CD4-positive, CD25-positive, alpha-beta regulatory T cell (primary cell): Measurements from ENCODE around the gene VGF. TPM values are rescaled to one million over a fixed set of nuclear protein-coding genes. Genes with fewer than 3 reads are reported as not detected.
"Not testable (repeated sequence)": the region's sequence is repeated elsewhere in the genome, so short reads cannot be mapped to it uniquely, and the experiment has no call there.

Source experiments
- ATAC-seq, 2 donors: fragments of 150-1000 bp; cut with Tn5 transposase; one replicate each; pipeline ENCODE4 v1.10.0; 2021; ENCODE audit warnings: low read depth in 2 of 2, moderate number of reproducible peaks in 2 of 2, moderate library complexity in 1 of 2
- DNase-seq, 3 donors: peaks; one replicate each; pipeline versions ENCODE4 v3.0.0 to v3.0.0-alpha.2; 2012 to 2022; ENCODE audit warnings: mixed read lengths in 1 of 3
- H3K27ac ChIP-seq: one replicate; pipeline ENCODE4 v1.7.0; 2013; ENCODE audit warnings: mild to moderate bottlenecking, low read length; ENCODE audit not compliant: insufficient read depth, poor library complexity, severe bottlenecking
- H3K27me3 ChIP-seq: one replicate; pipeline ENCODE4 v1.7.0; 2013; ENCODE audit warnings: low read length; ENCODE audit not compliant: control insufficient read depth, insufficient read depth
- H3K36me3 ChIP-seq: one replicate; pipeline ENCODE4 v1.7.0; 2013; ENCODE audit warnings: mild to moderate bottlenecking, low read length, moderate library complexity; ENCODE audit not compliant: control insufficient read depth, insufficient read depth
- H3K4me1 ChIP-seq: 2 replicates; pipeline ENCODE4 v1.7.0; 2013; ENCODE audit warnings: mild to moderate bottlenecking, low read length; ENCODE audit not compliant: insufficient read depth, control insufficient read depth, poor library complexity, severe bottlenecking
- H3K4me3 ChIP-seq: one replicate; pipeline ENCODE4 v1.7.0; 2013; ENCODE audit warnings: low read depth, mild to moderate bottlenecking, low read length, moderate library complexity
- H3K9me3 ChIP-seq, 2 experiments: 1 replicate in 1 of 2; 2 replicates in 1 of 2; pipeline ENCODE4 v1.7.0; 2013; ENCODE audit warnings: low read length in 2 of 2, mild to moderate bottlenecking in 1 of 2, moderate library complexity in 1 of 2; ENCODE audit not compliant: control insufficient read depth in 2 of 2
- H3K27ac Mint-ChIP-seq, 3 donors: one replicate each; pipeline ENCODE4 v1.8.0; 2020 to 2022; ENCODE audit warnings: mild to moderate bottlenecking in 3 of 3, mixed read lengths in 3 of 3, moderate library complexity in 2 of 3
- H3K27me3 Mint-ChIP-seq: one replicate; pipeline ENCODE4 v1.8.0; 2022; ENCODE audit warnings: mild to moderate bottlenecking, mixed read lengths
- H3K36me3 Mint-ChIP-seq: one replicate; pipeline ENCODE4 v1.8.0; 2020; ENCODE audit warnings: mixed read lengths
- H3K4me1 Mint-ChIP-seq, 4 donors: one replicate each; pipeline ENCODE4 v1.8.0; 2020 to 2022; ENCODE audit warnings: mixed read lengths in 4 of 4, mild to moderate bottlenecking in 1 of 4
- H3K4me3 Mint-ChIP-seq, 4 donors: one replicate each; pipeline ENCODE4 v1.8.0; 2020 to 2022; ENCODE audit warnings: mild to moderate bottlenecking in 4 of 4, mixed read lengths in 4 of 4, moderate library complexity in 3 of 4
- H3K9me3 Mint-ChIP-seq, 7 donors: one replicate each; pipeline ENCODE4 v1.8.0; 2020 to 2022; ENCODE audit warnings: mixed read lengths in 7 of 7, mild to moderate bottlenecking in 3 of 7, moderate library complexity in 2 of 7
- polyA plus RNA-seq, 4 donors: library from polyadenylated mRNA; unstranded; fragments of 300-500 nt; fragmentation: Illumina TruSeq; gene quantifications; one replicate each; pipeline ENCODE4 v1.2.3, GENCODE V29; 2021
- total RNA-seq: library from RNA; stranded (reverse); gene quantifications from one replicate; pipeline ENCODE4 v1.2.3, GENCODE V29; 2022

Gene VGF
- total and polyA plus RNA-seq, 5 donors from 2014 or later = not detected

DNA sequence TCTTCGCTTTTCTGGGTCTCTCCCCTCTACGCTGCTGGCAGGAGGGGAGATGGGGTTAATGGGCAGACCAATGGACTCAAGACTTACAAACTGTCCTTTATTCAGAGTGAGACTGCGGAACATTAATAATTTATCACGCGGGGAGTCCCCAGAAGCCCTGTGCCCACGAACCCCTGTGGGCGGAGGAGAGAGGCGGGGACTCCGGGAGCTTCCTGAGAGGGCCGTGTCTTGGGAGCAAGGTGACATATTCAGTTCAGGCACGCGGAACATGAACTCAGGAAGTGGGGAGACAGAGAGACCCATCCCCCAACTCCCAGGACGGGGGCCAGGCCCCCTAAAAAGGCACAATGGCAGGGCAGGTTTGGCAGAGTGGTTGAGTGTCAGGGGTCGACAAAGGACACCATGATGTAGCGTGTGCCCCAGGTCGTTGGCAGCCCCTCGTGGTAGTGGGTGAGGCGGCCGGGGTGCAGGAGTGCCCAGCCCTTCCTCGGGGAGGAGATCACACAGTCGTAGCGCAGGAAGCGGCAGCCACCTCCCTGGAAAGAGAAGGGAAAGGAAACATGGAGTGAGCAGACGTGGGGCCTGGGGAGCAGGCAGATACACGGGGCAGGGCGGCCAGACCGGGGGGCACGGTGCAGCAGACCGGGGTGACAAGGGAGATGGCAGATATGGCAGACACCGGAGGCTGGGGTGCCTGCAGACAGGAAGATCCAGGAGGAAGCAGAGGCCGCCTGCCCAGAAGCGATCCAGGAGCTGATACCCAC lies 40.7 kb upstream of the VGF start:
- H3K27me3 Mint-ChIP-seq = peaks cover 25% of the 10 kb centered on the region
- no peak overlapping the region for H3K4me3 Mint-ChIP-seq
- ATAC-seq (no peak), DNase-seq (no peak)
- no peak overlapping the region for H3K27ac ChIP-seq
- peaks cover 0 to 2% (median 0%) of the 10 kb centered on the region in 7 donors for H3K9me3 Mint-ChIP-seq
- H3K9me3 ChIP-seq = no peaks in the 10 kb centered on the region
- H3K36me3 Mint-ChIP-seq = peaks cover 4% of the 10 kb centered on the region
- H3K27ac Mint-ChIP-seq = no peak overlapping the region
- no peaks in the 10 kb centered on the region for H3K27me3 ChIP-seq
- peaks cover 4% of the 10 kb centered on the region for H3K4me1 ChIP-seq
- H3K4me1 Mint-ChIP-seq = peaks cover 0 to 8% (median 2%) of the 10 kb centered on the region in 4 donors
- no peak overlapping the region for H3K4me3 ChIP-seq
- H3K36me3 ChIP-seq = no peaks in the 10 kb centered on the region

DNA sequence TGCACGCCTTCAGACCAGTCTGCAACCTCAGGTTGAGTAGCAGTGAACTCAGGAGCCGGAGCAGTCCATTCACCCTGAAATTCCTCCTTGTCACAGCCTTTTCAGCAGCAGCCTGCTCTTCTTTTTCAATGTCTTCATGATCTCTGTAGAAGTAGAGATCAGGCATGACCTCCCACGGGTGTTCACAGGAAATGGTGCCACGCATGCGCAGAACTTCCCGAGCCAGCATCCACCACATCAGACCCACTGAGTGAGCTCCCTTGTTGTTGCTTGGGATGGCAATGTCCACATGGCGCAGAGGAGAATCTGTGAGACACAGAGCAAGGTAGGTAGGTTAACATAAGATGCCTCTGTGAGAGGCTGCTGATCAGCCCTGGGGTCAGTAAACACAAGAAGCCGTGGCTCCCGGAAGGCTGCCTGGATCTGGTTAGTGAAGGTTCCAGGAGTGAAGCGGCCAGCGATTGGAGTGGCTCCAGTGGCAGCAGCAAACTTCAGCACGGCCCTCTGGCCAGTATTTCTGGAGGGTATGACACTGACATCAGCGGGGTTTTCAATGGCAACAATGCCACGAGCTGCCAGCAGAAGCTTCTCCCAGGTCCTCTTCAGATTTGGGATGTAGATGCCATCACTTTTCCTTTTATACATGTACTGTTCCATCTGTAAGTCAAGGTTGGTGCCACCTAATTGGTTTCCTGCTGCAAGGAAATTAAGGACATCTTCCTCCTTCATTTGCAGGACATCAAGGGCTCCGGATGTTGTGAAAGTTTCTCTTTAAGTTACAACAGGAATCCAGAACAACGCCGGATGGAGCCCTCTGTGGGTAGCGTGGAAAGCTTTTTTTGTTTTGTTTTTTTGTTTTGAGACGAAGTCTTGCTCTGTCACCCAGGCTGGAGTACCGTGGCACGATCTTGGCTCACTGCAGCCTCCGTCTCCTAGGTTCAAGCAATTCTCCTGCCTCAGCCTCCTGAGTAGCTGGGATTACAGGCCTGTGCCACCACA lies 38.7 kb upstream of the VGF start:
- not testable (repeated sequence) for H3K4me3 ChIP-seq

DNA sequence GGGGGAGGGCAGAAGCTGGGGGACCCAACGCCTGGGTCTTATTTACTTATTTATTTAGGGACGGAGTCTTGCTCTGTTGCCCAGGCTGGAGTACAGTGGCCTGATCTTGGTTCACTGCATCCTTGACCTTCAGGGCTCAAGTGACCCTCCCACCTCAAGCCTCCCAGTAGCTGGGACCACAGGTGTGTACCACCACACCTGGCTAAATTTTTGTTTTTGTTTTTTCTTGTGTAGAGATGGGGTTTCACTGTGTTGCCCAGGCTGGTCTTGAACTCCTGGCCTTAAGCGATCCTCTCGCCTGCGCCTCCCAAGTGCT lies 37.2 kb upstream of the VGF start:
- peaks cover 44% of the 10 kb centered on the region for H3K27me3 Mint-ChIP-seq
- H3K27ac Mint-ChIP-seq = no peak overlapping the region

More for the DNA sequence above, 38.7 kb upstream of the VGF start:
- not testable (repeated sequence) for ATAC-seq, H3K36me3 Mint-ChIP-seq, H3K4me1 ChIP-seq, H3K9me3 ChIP-seq, H3K4me1 Mint-ChIP-seq, H3K27ac ChIP-seq, H3K36me3 ChIP-seq, H3K27me3 ChIP-seq, H3K9me3 Mint-ChIP-seq
- Mint-ChIP-seq H3K27me3 (peaks cover 39% of the 10 kb centered on the region), H3K27ac (peak overlapping the region in 1 of 3 donors; percentile 76), H3K4me3 (peak overlapping the region; percentile 66 to 81 (median 75))
- DNase-seq = peak in 2 of 3 donors; percentile 20 to 21

GRCh38 chr7:101201695-101202602 lies 36.6 kb upstream of the VGF start:
- no peaks in the 10 kb centered on the region for H3K36me3 Mint-ChIP-seq
- Histone ChIP-seq H3K9me3 (no peaks in the 10 kb centered on the region), H3K27ac (no peak overlapping the region), H3K27me3 (no peaks in the 10 kb centered on the region), H3K4me3 (no peak overlapping the region), H3K4me1 (peaks cover 4% of the 10 kb centered on the region), H3K36me3 (no peaks in the 10 kb centered on the region)
- DNase-seq = no peak
- H3K4me1 Mint-ChIP-seq = peaks cover 0 to 8% (median 3%) of the 10 kb centered on the region in 4 donors
- H3K27me3 Mint-ChIP-seq = peaks cover 46% of the 10 kb centered on the region
- peaks cover 0 to 2% (median 0%) of the 10 kb centered on the region in 7 donors for H3K9me3 Mint-ChIP-seq
- H3K27ac Mint-ChIP-seq = no peak overlapping the region
- peak in 1 of 2 donors; percentile 24 for ATAC-seq
- H3K4me3 Mint-ChIP-seq = no peak overlapping the region

More for the DNA sequence above, 37.2 kb upstream of the VGF start:
- H3K9me3 Mint-ChIP-seq = peaks cover 0 to 2% (median 0%) of the 10 kb centered on the region in 7 donors
- DNase-seq = no peak
- Histone ChIP-seq H3K27ac (no peak overlapping the region), H3K27me3 (no peaks in the 10 kb centered on the region), H3K4me1 (peaks cover 4% of the 10 kb centered on the region), H3K9me3 (no peaks in the 10 kb centered on the region), H3K36me3 (no peaks in the 10 kb centered on the region), H3K4me3 (no peak overlapping the region)
- H3K4me3 Mint-ChIP-seq = no peak overlapping the region
- H3K4me1 Mint-ChIP-seq = peaks cover 0 to 8% (median 3%) of the 10 kb centered on the region in 4 donors
- ATAC-seq = no peak
- H3K36me3 Mint-ChIP-seq = no peaks in the 10 kb centered on the region

DNA sequence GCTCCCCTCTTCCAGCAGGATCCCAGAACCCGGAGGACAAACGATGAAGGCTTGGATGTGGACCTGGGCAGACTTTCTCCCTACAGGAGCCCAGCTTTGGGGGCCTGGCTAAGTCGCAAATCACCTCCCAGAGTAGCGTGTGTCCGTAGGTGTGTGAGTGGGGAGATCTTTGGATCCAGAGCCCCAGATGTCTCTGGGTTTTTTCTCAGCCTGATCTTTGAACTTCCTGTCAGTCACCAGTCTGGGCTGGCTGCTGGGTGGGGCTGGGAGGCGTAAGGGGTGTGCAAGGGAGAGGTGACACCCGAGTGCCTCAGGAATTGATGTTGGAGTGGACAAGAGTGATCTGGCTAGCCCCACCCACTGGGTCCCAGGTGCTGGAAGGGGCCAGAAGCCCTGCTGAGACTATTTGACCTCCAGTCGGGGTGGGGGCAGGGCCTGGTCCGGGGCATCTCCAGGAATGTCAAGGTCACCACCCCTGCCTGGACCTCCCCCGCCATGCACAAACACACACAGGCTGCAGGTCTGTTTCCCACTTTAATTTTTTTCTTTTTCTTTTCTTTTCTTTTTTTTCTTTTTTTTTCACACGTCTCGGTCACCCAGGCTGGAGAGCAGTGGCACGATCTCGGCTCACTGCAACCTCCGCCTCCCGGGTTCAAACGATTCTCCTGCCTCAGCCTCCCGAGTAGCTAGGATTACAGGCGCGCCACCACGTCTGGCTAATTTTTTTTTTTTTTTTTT lies 35.7 kb upstream of the VGF start, which contains the start of gene MOGAT3:
TSS of gene MOGAT3 (minus strand) at position 175 of the 738 bp plus-strand sequence. CDS start 182 bp downstream, outside the sequence.
- Mint-ChIP-seq H3K36me3 (no peaks in the 10 kb centered on the region), H3K4me1 (peaks cover 0 to 8% (median 3%) of the 10 kb centered on the region in 4 donors), H3K27ac (no peak within 1 kb of the TSS), H3K9me3 (peaks cover 0 to 2% (median 0%) of the 10 kb centered on the region in 7 donors), H3K4me3 (no peak within 1 kb of the TSS), H3K27me3 (peaks cover 46% of the 10 kb centered on the region)
- no peaks in the 10 kb centered on the region for H3K36me3 ChIP-seq
- peak in 1 of 3 donors; percentile 14 for DNase-seq
- no peak within 1 kb of the TSS for H3K27ac ChIP-seq
- no peak within 1 kb of the TSS for H3K4me3 ChIP-seq
- H3K27me3 ChIP-seq = no peaks in the 10 kb centered on the region
- peaks cover 4% of the 10 kb centered on the region for H3K4me1 ChIP-seq
- ATAC-seq = no peak
- H3K9me3 ChIP-seq = no peaks in the 10 kb centered on the region

GRCh38 chr7:101200504-101200861 lies 35.1 kb upstream of the VGF start:
- no peak overlapping the region for H3K4me3 Mint-ChIP-seq
- peaks cover 0 to 8% (median 3%) of the 10 kb centered on the region in 4 donors for H3K4me1 Mint-ChIP-seq
- H3K4me3 ChIP-seq = no peak overlapping the region
- peaks cover 46% of the 10 kb centered on the region for H3K27me3 Mint-ChIP-seq
- H3K36me3 ChIP-seq = no peaks in the 10 kb centered on the region
- no peak for ATAC-seq
- no peak overlapping the region for H3K27ac Mint-ChIP-seq
- no peak overlapping the region for H3K27ac ChIP-seq
- DNase-seq = no peak
- no peaks in the 10 kb centered on the region for H3K36me3 Mint-ChIP-seq
- peaks cover 0 to 2% (median 0%) of the 10 kb centered on the region in 7 donors for H3K9me3 Mint-ChIP-seq
- no peaks in the 10 kb centered on the region for H3K9me3 ChIP-seq
- peaks cover 4% of the 10 kb centered on the region for H3K4me1 ChIP-seq
- no peaks in the 10 kb centered on the region for H3K27me3 ChIP-seq
